ENCODE data around the gene OTUD3.
"Not testable (repeated sequence)": the region's sequence is repeated elsewhere in the genome, so short reads cannot be mapped to it uniquely, and the experiment has no call there.

The OTUD3 gene, protein sequence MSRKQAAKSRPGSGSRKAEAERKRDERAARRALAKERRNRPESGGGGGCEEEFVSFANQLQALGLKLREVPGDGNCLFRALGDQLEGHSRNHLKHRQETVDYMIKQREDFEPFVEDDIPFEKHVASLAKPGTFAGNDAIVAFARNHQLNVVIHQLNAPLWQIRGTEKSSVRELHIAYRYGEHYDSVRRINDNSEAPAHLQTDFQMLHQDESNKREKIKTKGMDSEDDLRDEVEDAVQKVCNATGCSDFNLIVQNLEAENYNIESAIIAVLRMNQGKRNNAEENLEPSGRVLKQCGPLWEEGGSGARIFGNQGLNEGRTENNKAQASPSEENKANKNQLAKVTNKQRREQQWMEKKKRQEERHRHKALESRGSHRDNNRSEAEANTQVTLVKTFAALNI

DNA sequence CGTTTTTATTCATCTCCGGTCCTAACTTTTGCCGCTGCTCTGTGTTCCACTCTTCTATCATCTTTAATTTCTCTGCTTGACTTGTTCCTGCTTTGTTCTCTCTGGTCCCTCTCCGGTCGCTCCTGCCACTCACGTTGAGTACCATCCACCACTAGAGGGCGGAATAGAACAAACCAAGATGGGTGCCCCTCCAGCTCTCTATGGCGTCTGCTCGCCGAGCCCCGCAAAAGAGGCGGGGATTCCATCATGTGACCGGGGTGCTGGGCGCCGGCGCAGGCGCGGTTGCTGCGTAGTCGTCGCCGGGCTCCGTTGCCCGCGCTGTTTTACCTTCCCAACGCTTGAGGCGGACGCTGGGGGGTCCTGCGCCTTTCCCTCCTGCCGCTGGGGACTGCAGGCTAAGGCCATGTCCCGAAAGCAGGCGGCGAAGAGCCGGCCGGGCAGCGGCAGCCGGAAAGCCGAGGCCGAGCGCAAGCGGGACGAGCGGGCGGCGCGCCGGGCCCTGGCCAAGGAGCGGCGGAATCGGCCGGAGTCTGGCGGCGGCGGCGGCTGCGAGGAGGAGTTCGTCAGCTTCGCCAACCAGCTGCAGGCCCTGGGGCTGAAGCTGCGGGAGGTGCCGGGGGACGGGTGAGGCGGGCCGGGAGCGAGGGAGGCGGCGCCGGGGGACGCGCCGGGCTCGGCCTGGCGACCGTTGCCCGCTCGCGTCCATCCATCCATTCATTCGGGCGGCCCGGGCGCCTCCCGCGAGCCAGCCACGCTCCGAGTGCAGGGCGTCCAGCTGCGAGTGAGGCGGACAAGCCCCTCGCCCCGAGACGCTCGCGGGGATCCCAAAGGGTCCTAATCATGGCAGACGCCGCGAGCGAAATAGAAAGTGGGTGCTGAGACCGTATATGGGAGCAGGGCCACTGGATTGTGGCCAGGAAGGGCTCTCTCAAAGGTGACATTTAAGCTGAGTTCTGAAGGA lies at the start of gene OTUD3:
OTUD3 (plus strand) TSS at position 285 of the 961 bp plus-strand sequence; CDS start at position 404, 119 bp downstream.
- DNase-seq (ENCODE audit: low read depth, low spot score): peak; percentile 99

DNA sequence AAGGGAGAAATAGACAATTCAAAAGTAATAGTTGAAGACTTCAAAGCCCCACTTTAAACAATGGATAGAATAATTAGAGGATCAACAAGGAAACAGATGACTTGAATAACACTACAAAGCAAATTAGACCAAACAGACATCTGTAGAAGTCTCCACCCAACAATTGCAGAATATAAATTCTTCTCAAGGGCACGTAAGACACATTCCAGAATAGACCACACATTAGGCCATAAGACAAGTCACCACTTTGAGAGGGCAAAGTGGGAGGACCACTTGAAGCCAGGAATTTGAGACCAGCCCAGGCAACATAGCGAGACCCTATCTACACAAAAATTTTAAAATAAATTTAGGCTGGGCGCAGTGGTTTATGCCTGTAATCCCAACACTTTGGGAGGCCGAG lies 46.6 kb upstream of the OTUD3 start:
- no peak for DNase-seq (ENCODE audit: low read depth, low spot score)

DNA sequence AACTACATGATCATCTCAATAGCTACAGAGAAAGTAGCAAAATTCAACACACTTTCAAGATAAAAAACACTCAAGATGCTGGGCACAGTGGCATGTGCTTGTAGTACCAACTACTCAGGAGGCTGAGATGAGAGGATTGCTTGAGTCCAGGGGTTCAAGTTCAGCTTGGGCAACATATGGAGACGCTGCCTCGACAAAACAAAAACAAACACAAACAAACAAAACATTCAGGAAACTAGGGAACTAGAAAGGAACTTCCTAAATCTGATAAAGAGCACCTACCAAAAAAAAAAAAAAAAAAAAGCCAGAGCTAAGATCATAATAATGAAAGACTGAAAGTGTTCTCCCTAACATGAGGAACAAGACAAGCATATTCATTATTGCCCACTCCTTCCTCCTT lies 44.3 kb upstream of the OTUD3 start:
- no peak for DNase-seq (ENCODE audit: low read depth, low spot score)

DNA sequence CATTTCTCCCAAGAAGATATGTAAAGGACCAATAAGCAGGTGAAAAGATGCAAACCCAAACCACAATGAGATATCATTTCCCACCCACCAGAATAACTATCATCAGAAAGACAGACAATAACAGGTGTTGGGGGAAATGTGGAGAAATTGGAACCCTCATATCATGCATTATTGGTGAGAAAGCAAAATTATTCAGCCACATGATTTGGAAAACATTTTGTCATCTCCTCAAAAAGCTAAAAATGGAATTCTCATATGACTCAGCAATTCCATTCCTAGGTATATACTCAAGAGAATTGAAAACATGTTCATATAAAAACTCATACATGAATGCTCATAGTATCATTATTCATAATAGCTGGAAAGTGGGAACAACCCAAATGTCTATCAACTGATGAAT lies 42.0 kb upstream of the OTUD3 start:
- no peak for DNase-seq (ENCODE audit: low read depth, low spot score)

DNA sequence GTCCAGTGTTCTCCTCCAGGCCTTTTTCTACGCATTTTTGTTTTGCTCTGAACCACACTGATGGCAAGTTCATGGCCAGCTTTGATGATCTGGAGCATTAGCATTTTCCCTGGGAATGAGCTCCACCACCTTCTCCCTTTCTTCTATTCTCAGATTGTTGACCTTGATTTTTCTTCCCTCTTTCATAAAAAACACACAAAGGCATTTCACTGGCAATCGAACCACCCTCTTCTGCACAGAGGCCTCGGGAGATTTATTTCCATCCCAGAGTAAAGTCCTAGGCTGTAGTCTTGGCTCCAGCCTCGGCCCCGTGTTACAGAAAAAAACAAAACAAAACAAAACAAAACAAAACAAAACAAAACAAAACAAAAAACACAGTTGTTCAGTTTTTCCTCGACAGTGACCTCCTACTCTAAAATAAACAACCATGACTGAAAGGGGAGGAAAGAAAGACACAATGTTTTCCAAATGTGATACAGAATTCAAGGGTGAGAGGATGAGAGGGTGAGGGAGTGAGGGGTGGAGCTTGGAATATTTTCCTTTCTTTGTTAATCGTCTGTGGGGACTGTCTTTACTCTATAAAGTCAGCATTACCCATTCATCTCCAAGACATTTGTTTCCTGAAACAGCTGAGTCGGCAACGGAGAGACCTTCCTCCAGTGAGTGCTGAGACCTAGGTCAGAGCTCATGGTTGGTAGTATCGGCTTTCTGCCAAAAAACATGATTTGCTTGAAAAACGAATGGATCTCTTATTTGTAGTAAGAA lies 37.3 kb upstream of the OTUD3 start:
- no peak for DNase-seq (ENCODE audit: low read depth, low spot score)

DNA sequence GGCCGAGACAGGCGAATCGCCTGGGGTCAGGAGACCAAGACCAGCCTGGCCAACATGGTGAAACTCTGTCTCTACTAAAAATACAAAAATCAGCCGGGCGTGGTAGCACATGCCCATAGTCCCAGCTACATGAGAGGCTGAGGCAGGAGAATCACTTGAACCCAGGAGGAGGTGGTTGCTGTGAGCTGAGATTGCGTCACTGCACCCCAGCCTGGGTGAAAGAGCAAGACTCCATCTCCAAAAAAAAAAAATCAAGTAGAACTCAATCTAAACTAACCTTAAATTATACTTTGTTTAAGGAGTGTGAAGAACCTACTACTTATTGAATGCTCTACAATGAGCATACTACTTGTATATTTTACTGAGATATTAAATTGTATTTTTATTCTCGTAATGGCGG lies 36.6 kb upstream of the OTUD3 start:
- DNase-seq (ENCODE audit: low read depth, low spot score): no peak

DNA sequence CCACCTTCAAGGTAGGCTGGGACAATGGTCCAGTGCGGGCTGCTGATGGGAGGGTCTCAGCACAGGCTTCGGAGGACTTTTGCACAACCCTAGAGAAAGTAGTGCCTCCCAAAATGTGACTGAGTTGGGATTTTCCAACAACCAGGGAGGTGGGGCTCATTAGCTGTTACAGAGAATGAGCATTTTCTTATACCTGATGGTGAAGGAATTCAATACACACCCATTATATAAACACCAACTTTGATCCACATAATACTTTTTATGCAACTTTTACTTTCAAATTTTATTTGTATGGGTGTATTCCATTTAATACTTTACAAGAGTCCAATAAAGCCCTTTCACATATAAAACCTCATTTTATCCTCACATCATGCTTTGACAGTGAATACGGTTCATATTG lies 35.9 kb upstream of the OTUD3 start:
- DNase-seq (ENCODE audit: low read depth, low spot score): no peak

DNA sequence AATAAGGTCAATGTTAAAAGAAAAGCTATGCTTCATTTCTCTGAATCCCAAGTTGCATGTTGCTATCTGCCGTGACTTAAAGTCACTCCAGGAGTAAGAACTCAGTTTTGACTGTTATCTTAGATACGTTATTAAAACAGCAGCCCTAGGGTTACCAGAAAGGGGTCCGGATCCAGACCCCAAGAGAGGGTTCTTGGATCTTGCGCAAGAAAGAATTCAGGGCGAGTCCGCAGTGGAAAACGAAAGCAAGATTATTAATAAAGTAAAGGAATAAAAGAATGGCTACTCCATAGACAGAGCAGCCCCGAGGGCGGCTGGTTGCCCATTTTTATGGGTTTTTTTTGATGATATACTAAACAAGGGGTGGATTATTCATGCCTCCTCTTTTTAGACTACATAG lies 34.9 kb upstream of the OTUD3 start:
- DNase-seq (ENCODE audit: low read depth, low spot score): not testable (repeated sequence)

DNA sequence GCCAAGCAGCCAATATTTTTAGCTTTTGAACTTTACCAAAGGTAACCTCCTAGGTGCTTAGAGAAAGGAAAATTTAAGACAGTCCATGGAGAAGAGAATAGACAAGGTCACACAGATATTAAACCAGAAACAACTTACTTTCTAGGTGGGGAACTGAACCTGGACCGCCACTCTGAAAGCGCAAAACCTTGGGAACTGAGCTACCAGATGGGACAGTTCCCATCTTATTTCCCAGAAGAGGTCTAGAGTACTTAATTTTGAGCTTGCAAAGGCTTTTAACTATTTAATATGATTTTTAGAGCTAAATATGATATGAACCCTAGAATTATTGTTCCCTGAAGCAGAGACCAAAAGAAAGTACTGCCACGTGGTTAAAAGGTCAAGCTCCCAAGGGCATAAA lies 32.9 kb upstream of the OTUD3 start:
- not testable (repeated sequence) for DNase-seq (ENCODE audit: low read depth, low spot score)

DNA sequence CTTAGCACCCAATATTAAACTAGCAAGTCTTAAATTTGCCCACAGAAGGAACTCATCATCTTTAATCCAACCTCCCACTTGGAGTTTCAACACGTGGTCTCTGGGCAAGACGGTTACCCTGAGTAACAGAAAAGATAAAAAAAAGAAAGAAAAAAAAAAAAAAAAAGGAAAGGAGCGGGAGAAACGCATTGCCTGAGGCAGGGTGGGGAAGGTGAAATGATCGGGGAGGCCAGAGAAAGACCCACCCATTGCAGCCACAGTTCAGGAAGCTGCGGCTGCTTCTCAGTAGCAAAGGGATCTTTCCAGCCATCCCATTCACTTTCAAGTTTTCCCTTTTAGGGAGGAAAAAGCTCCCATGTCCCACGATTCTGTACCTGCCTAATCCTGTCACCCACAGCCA lies 32.0 kb upstream of the OTUD3 start:
- no peak for DNase-seq (ENCODE audit: low read depth, low spot score)

DNA sequence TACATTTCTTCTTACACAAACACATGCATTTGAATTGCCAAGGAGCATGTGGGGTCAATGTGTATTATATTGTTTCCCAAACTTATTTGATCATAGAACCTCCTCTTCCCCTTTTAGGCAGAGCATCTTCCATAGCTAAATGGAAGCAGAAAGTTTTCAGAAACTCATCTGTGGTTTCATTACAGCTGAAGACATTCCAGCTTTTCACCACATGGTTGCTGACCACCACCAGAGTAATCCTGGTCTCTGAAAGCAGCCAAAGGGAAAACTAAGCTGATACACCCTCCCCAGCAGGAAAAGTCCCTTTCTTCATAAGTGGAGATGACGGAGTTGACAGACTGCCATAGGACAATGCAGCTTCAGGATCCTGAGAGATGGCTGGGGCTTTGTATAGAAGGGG lies 30.2 kb upstream of the OTUD3 start:
- DNase-seq (ENCODE audit: low read depth, low spot score): peak; percentile 43

DNA sequence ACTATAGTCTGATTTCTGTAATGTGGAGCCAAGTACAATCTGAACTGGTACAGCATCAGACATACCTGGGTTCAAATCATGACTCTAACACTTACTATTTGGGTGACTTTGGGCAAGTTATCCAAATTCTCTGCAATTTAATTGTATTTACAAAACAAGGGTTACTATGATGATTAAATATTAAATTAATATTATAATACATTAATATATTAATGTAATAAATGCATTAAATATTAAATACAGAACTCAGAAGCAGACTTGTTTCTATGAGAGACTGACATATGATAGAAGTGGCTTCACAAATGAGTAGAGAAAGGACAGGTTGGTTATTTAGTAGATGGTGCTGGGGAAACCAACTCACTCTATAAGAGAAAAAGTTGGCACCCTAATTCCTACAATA lies 27.3 kb upstream of the OTUD3 start:
- DNase-seq (ENCODE audit: low read depth, low spot score): no peak

DNA sequence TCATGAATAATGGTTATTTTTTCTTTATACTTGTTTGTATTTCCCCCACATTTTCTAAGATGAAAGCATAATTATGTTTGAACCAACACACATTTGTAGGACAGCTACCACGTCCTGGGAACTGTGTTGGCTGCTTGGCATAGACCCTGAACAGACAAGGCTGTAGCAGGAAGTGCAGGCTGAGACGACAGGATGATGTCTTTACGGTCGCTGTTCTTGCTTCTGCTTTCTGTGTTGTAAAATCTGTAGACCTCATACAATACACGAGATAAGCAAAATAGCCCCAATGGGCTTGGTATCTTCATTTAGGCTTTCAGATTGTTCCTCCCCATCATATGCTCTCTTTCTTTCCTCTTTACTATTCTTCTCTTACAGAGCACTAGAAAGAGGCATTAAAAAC lies 23.3 kb upstream of the OTUD3 start:
- no peak for DNase-seq (ENCODE audit: low read depth, low spot score)

DNA sequence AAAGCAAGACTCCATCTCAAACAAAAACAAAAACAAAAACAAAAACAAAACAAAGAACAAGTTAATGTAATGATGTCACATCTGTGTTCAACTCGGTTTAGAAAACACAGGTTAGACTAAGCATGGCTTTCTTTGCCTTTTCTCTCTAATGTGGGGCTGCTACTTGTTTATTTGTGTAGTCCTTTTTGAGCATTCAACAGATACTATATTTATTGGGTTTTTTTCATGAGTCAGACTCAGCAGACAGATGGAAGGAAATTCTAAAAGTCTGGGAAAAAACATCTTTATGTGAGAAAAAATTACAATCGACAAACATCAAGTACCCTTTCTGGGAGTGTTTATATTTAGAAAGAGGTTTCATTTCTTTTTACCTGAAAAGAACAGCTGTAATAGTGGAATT lies 22.3 kb upstream of the OTUD3 start:
- no peak for DNase-seq (ENCODE audit: low read depth, low spot score)

DNA sequence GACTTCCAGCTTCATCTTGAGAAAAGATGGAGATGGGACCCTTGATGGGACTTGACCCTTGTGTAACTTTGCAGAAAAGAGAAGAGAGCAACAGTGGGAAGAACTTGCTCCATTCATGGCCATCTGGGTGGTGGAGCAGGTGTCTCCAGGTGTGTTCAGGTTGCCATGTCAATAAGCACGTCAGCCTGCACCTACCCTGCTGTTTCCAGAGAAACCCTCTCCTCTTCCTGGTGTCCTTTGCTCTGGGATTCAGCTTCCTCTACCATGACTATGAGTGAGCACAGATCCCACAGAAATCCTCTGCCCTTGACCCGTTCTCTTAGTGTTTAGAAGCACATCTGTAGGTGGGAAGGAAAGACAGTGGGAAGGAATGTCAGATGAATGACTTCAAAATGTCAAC lies 21.8 kb upstream of the OTUD3 start:
- no peak for DNase-seq (ENCODE audit: low read depth, low spot score)

DNA sequence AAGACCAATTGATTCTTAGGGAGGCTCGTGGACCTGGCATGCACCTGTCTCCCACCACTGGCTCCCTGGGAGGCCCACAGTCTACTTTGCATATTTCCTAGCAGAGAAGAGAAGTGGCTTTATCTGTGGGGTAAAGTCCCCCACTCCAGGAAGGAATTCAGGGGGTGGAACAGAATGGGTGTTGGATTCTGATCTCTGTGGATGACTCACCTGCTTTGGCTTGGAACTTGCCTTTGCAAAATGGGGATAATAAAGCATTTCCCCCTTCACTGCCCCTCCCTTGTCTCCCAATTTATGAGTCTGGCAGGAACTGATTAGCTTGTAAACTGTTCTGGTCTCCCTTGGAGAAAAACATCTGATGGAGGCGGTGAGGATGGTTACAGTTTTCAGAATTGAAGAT lies 21.2 kb upstream of the OTUD3 start:
- DNase-seq (ENCODE audit: low read depth, low spot score): peak; percentile 17

DNA sequence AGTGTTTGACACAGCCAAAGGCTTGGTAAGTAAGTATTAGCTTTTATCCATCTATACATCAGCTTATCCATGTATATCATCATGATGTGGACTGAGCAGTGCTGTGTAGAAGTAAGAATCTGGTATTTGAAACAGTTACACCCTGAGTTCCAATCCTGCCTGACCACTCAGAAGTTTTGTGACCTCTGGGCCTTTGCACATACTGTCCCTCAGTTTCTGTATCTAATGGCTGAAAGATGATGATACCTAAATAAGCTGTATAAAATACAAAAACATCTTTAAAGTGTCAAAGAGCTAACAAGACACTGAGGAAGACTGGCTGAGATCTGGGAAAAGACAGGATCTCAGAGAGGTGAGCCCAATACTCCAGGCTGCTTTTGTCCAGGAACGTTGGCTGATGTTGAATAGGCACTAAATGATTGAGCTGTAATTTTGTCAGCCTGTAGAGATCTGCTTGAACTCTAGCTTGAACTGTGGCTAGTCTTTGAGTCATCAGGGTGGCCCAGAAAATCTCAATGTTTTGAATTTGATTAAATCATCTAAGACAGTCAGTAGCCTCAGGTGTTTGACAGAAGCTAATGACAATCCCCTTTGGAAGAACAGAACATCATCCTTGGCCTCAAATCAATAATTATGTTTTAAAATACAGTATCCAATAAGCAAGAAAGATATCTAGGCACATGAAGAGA lies 20.2 kb upstream of the OTUD3 start:
- no peak for DNase-seq (ENCODE audit: low read depth, low spot score)

DNA sequence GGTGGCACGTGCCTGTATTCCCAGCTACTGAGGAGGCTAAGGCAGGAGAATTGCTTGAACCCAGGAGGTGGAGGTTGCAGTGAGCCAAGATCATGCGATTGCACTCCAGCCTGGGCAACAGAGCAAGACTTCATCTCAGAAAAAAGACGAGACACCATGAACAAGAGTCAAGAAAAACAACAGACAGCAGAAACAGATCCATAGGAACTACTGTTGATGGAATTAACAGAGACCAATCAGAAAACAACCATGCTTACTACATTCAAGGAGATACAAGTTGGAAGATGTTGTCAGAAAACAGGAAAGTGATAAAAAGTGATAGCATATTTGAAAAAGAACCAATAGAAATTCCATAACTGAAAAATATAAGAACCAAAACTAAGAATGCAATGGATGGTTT lies 19.3 kb upstream of the OTUD3 start:
- DNase-seq (ENCODE audit: low read depth, low spot score): no peak

DNA sequence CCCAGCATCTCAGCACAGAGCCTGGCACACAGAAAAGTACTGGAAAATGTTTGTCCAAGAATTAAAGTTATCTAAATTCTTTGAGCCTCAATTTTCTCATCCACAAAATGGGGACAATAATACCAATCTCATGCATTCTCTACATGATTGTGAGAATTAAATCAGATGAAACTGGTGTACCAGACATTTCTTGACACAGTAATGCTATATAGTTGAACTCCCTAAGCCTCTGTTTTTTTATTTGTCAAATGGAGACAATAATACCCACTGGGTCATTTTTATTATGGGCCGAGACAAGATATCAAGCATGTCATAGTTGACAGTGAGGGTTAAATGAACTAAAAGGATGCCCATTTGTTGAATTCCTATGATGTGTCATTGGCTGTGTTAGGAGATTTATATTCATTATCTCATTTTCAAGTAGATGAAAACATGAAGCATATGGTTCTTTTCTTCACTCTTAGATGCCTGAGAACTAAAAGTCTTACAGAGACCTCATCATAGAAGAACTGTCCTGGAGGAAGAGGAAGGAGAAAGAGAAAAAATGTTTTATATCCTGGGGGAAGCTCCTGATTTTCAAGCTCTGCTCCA lies 17.5 kb upstream of the OTUD3 start:
- DNase-seq (ENCODE audit: low read depth, low spot score): no peak

DNA sequence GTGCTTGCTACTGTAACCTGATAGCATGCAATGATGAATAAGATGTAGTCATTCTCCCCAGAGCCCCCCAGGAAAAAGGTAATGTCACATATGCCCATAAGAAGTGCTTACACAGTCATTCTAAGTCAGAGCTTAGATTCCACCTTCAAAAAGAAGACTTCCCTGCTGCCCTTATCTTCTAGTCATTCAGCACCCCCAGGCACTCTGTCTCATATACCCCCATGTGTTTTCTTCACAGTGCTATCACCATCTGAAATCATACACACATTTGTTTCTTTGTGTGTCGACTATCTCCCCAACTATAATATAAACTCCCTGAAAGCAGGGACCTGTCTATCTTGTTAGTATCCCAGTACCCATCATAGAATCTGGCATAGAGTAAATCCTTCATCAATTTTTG lies 16.2 kb upstream of the OTUD3 start:
- no peak for DNase-seq (ENCODE audit: low read depth, low spot score)

DNA sequence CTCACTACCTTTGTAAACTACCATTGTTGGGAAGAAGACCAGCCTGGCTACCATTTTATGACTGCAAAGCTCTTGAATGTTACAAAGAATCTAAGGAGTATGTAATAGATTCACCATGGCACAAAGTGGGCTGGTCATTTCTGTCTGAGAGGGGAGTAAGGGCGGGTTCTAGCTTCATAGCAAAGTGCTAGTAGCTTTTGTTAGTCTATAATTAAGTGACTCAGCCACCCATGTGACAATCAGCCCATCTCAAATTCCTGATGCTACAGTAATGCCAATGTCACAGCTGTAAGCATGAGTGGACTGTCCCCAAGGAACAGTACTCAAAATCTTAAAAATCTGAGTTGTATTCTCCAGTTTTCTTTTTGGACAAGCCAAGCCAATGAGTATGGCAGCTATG lies 15.4 kb upstream of the OTUD3 start:
- DNase-seq (ENCODE audit: low read depth, low spot score): no peak

All from astrocyte of the hippocampus (primary cell).